ENCODE measurements around the gene SORD.
A peak's percentile ranks its signal among the peaks of the same experiment; 100 is the strongest.

Gene SORD

GRCh38 chr15:45114076-45114750, 91.2 kb downstream of the SORD start, which contains the start of the genes DUOX2 and DUOXA2:
DUOX2 (minus strand) TSS chr15:45114172; CDS start chr15:45113411, 761 bp downstream.
DUOXA2 (plus strand) TSS chr15:45114326; CDS start chr15:45114606, 280 bp downstream.
- H3K4me3 ChIP-seq (ENCODE audit: insufficient read depth, low read length, poor library complexity, severe bottlenecking), result no peak within 1 kb of the TSS

DNA sequence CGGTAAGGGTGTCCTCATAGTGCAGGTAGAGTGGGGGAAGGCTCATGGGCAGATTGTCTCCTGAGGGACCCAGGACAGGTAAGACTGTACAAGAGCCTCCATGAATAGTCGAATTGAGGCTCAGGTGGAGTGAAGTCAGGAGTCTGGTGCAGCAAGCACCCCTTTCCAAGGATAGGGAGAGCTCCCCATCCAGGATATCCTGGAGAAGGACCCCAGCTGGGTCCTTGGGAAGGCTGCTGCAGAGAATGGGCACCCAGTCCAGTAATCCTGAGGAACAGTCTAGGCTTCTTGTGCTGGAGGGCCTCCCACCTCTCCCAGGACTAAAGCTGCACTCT, 91.7 kb downstream of the SORD start:
- H4K20me1 ChIP-seq (ENCODE audit: low read depth, low read length), result no peaks in the 10 kb centered on the region
- H3K9me2 ChIP-seq (replicated peaks; ENCODE audit: insufficient read depth, low read length), result no peaks in the 10 kb centered on the region
- H3K36me3 ChIP-seq (ENCODE audit: low read length), result no peaks in the 10 kb centered on the region
- H3K9me3 ChIP-seq (ENCODE audit: insufficient read depth, low read length), result no peaks in the 10 kb centered on the region
- no peaks in the 10 kb centered on the region for H3K27me3 ChIP-seq (ENCODE audit: low read length)
- H3K4me3 ChIP-seq (ENCODE audit: insufficient read depth, low read length, poor library complexity, severe bottlenecking), result no peak overlapping the region
- H3K79me2 ChIP-seq (ENCODE audit: insufficient read depth, low read length), result no peaks in the 10 kb centered on the region
- H3F3A ChIP-seq (ENCODE audit: insufficient read depth), result no peaks in the 10 kb centered on the region
- H3K9ac ChIP-seq (ENCODE audit: low read length), result no peak overlapping the region
- H3K4me2 ChIP-seq (ENCODE audit: low read depth, low read length, poor library complexity, severe bottlenecking), result no peak overlapping the region
- no peak overlapping the region for H3K27ac ChIP-seq (ENCODE audit: low read depth, low read length)
- no peak for TF ChIP-seq EZH2phosphoT487 (conservative IDR thresholded peaks at IDR 0.05; ENCODE audit: low read length)
- no peak for TF ChIP-seq CTCF (IDR thresholded peaks at IDR 0.05; ENCODE audit: insufficient read depth, low read length, poor library complexity, severe bottlenecking)
- no peak overlapping the region for H2AFZ ChIP-seq (ENCODE audit: low read depth, low read length, severe bottlenecking)

More at GRCh38 chr15:45114076-45114750, 91.2 kb downstream of the SORD start, which contains the start of the genes DUOX2 and DUOXA2:
- no peaks in the 10 kb centered on the region for H3K36me3 ChIP-seq (ENCODE audit: low read length)
- H3K9me3 ChIP-seq (ENCODE audit: insufficient read depth, low read length), result no peaks in the 10 kb centered on the region
- no peaks in the 10 kb centered on the region for H4K20me1 ChIP-seq (ENCODE audit: low read depth, low read length)
- no peaks in the 10 kb centered on the region for H3F3A ChIP-seq (ENCODE audit: insufficient read depth)
- no peaks in the 10 kb centered on the region for H3K9me2 ChIP-seq (replicated peaks; ENCODE audit: insufficient read depth, low read length)
- H3K9ac ChIP-seq (ENCODE audit: low read length), result no peak within 1 kb of the TSS
- H3K4me2 ChIP-seq (ENCODE audit: low read depth, low read length, poor library complexity, severe bottlenecking), result peak within 1 kb of the TSS; percentile 17
- no peak within 1 kb of the TSS for H2AFZ ChIP-seq (ENCODE audit: low read depth, low read length, severe bottlenecking)
- H3K79me2 ChIP-seq (ENCODE audit: insufficient read depth, low read length), result no peaks in the 10 kb centered on the region
- no peak within 1 kb of the TSS for H3K27ac ChIP-seq (ENCODE audit: low read depth, low read length)
- no peak for TF ChIP-seq CTCF (IDR thresholded peaks at IDR 0.05; ENCODE audit: insufficient read depth, low read length, poor library complexity, severe bottlenecking)
- TF ChIP-seq EZH2phosphoT487 (conservative IDR thresholded peaks at IDR 0.05; ENCODE audit: low read length), result no peak
- no peaks in the 10 kb centered on the region for H3K27me3 ChIP-seq (ENCODE audit: low read length)

GRCh38 chr15:45115312-45115820, 92.4 kb downstream of the SORD start:
- H3K36me3 ChIP-seq (ENCODE audit: low read length), result no peaks in the 10 kb centered on the region
- H3K9ac ChIP-seq (ENCODE audit: low read length), result no peak overlapping the region
- H3K4me3 ChIP-seq (ENCODE audit: insufficient read depth, low read length, poor library complexity, severe bottlenecking), result no peak overlapping the region
- H3K79me2 ChIP-seq (ENCODE audit: insufficient read depth, low read length), result no peaks in the 10 kb centered on the region
- H3K4me2 ChIP-seq (ENCODE audit: low read depth, low read length, poor library complexity, severe bottlenecking), result no peak overlapping the region
- no peak overlapping the region for H2AFZ ChIP-seq (ENCODE audit: low read depth, low read length, severe bottlenecking)
- H4K20me1 ChIP-seq (ENCODE audit: low read depth, low read length), result no peaks in the 10 kb centered on the region
- no peaks in the 10 kb centered on the region for H3K27me3 ChIP-seq (ENCODE audit: low read length)
- H3F3A ChIP-seq (ENCODE audit: insufficient read depth), result no peaks in the 10 kb centered on the region
- no peak for TF ChIP-seq EZH2phosphoT487 (conservative IDR thresholded peaks at IDR 0.05; ENCODE audit: low read length)
- no peak for TF ChIP-seq CTCF (IDR thresholded peaks at IDR 0.05; ENCODE audit: insufficient read depth, low read length, poor library complexity, severe bottlenecking)
- no peaks in the 10 kb centered on the region for H3K9me3 ChIP-seq (ENCODE audit: insufficient read depth, low read length)
- no peak overlapping the region for H3K27ac ChIP-seq (ENCODE audit: low read depth, low read length)
- no peaks in the 10 kb centered on the region for H3K9me2 ChIP-seq (replicated peaks; ENCODE audit: insufficient read depth, low read length)
